Muscle of arm (tissue), 12 donors: ENCODE data around the gene WFIKKN1. TPM values are rescaled to one million over a fixed set of nuclear protein-coding genes. Genes with fewer than 3 reads are reported as not detected.
"Not testable (repeated sequence)": the region's sequence is repeated elsewhere in the genome, so short reads cannot be mapped to it uniquely, and the experiment has no call there.

ENCODE experiments used
- DNase-seq: peaks from one replicate; pipeline ENCODE4 v3.0.0-alpha.2; 2013
- polyA plus RNA-seq, 12 donors: library from polyadenylated mRNA; unstranded; fragments of 120-200 nt; gene quantifications; one replicate each; pipeline ENCODE4 v1.2.1, GENCODE V29; 2013; ENCODE audit not compliant: insufficient read length in 12 of 12

Gene WFIKKN1
- polyA plus RNA-seq, 12 donors, result 0.14 to 2.1 (median 0.39) TPM; not detected in 2

GRCh38 chr16:592518-593306, 38.1 kb upstream of the WFIKKN1 start:
- DNase-seq, result no peak

- DNase-seq, result no peak
Observed at GRCh38 chr16:593406-593805, 37.4 kb upstream of the WFIKKN1 start.

GRCh38 chr16:593807-594206, 37.0 kb upstream of the WFIKKN1 start:
- DNase-seq, result no peak

- DNase-seq, result no peak
Observed at GRCh38 chr16:595094-595528, 35.7 kb upstream of the WFIKKN1 start.

GRCh38 chr16:595942-596735, 34.6 kb upstream of the WFIKKN1 start:
- DNase-seq, result no peak

GRCh38 chr16:596736-597060, 34.1 kb upstream of the WFIKKN1 start:
- DNase-seq, result no peak

- not testable (repeated sequence) for DNase-seq
Observed at GRCh38 chr16:597655-598054, 33.1 kb upstream of the WFIKKN1 start.

GRCh38 chr16:598823-599739, 31.7 kb upstream of the WFIKKN1 start:
- no peak for DNase-seq

- no peak for DNase-seq
Observed at GRCh38 chr16:600781-601180, 30.0 kb upstream of the WFIKKN1 start.

GRCh38 chr16:603933-604332, 26.9 kb upstream of the WFIKKN1 start:
- no peak for DNase-seq

- no peak for DNase-seq
Observed at GRCh38 chr16:606656-607307, 24.0 kb upstream of the WFIKKN1 start.

GRCh38 chr16:608019-608418, 22.8 kb upstream of the WFIKKN1 start:
- no peak for DNase-seq

GRCh38 chr16:609316-609715, 21.5 kb upstream of the WFIKKN1 start:
- no peak for DNase-seq

- DNase-seq, result no peak
Observed at GRCh38 chr16:609984-610383, 20.8 kb upstream of the WFIKKN1 start.

- DNase-seq, result no peak
Observed at GRCh38 chr16:610513-611381, 20.0 kb upstream of the WFIKKN1 start.

GRCh38 chr16:615122-615521, 15.7 kb upstream of the WFIKKN1 start:
- no peak for DNase-seq

- DNase-seq, result no peak
Observed at GRCh38 chr16:616733-617586, 13.8 kb upstream of the WFIKKN1 start.

GRCh38 chr16:617855-618254, 12.9 kb upstream of the WFIKKN1 start:
- DNase-seq, result no peak

- no peak for DNase-seq
Observed at GRCh38 chr16:619476-620100, 11.2 kb upstream of the WFIKKN1 start.
